H7 (cell line): ENCODE measurements around the gene SMIM44. TPM values are rescaled to one million over a fixed set of nuclear protein-coding genes. Genes with fewer than 3 reads are reported as not detected.
A peak's percentile ranks its signal among the peaks of the same experiment; 100 is the strongest.
"Not testable (repeated sequence)": the region's sequence is repeated elsewhere in the genome, so short reads cannot be mapped to it uniquely, and the experiment has no call there.

Experiments
- DNase-seq: peaks from one replicate; pipeline ENCODE4 v3.0.0; 2012
- H3K27me3 ChIP-seq: 2 replicates; pipeline ENCODE4 v1.6.0; 2011; ENCODE audit warnings: mild to moderate bottlenecking, low read length; ENCODE audit not compliant: control insufficient read depth, insufficient read depth
- H3K36me3 ChIP-seq: replicated peaks from 2 replicates; pipeline ENCODE4 v1.5.1; 2011; ENCODE audit warnings: low read length; ENCODE audit not compliant: control insufficient read depth, insufficient read depth
- H3K4me3 ChIP-seq: 2 replicates; pipeline ENCODE4 v1.5.1; 2011; ENCODE audit warnings: low read depth, mild to moderate bottlenecking, control low read depth, low read length, moderate library complexity; ENCODE audit not compliant: insufficient read depth
- total RNA-seq: library from RNA; depleted of rRNA; stranded (reverse); fragments of >200 nt; shearing (Covaris generic); gene quantifications from 2 replicates; pipeline ENCODE4 v1.2.3, GENCODE V29; 2014

Gene SMIM44
- total RNA-seq, 1 experiment from 2014 or later: not detected

DNA sequence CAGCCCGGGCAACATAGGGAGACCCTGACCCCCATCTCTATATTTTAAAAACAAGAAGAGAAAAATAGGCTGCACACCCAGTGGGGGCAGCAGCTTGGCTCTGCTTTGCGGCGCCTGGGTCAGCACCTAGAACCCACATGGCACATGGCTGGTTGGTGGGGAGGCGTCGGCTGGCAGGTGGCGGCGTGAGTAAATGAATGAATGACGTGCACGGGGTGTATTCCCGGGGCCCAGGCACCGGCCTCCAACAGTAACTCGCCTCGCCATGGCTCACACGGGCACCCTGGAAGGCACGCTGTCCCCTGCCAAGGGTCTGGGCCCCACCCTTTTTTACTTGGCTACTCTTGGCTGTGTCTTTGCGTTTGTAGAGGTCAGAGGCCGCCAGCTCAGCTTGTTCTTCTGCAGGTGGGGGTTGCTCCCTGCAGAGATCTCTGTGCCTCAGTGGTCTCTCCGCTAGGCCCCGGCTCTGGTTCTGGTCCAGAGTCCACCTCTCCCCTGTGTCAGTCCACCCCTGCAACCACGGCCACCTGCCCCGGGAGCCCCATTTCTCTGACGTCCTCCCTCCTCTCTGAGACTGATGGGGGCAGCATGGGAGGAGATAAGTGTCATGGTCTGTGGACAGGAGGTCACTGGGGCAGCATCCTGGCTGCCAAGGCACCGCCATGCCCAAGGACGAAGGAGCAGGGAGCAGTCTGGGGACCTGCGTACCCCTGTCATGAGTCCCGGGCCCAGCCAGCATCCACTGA lies 28.4 kb upstream of the SMIM44 start:
- Histone ChIP-seq H3K27me3 (no peaks in the 10 kb centered on the region), H3K36me3 (peaks cover 3% of the 10 kb centered on the region), H3K4me3 (no peak overlapping the region)
- no peak for DNase-seq

DNA sequence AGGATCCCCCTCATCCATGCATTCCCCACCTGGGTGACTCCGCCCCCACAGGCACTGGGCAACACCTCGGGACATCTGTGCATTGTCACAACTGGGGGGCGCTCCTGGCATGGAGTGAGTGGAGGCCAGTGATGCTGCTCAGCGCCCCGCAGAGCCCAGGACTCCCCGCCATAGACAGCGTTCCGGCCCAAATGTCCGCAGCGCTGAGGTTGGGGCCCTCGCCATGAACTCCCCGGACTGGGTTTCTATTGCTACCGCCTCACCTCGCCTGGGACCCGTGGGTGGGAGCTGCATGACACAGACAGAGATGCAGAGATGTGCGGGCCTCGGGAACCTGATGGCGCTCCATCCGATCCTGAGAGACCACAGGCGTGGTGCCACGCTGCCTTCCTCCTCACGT lies 27.5 kb upstream of the SMIM44 start:
- DNase-seq: no peak
- H3K27me3 ChIP-seq: no peaks in the 10 kb centered on the region
- peaks cover 3% of the 10 kb centered on the region for H3K36me3 ChIP-seq
- no peak overlapping the region for H3K4me3 ChIP-seq

DNA sequence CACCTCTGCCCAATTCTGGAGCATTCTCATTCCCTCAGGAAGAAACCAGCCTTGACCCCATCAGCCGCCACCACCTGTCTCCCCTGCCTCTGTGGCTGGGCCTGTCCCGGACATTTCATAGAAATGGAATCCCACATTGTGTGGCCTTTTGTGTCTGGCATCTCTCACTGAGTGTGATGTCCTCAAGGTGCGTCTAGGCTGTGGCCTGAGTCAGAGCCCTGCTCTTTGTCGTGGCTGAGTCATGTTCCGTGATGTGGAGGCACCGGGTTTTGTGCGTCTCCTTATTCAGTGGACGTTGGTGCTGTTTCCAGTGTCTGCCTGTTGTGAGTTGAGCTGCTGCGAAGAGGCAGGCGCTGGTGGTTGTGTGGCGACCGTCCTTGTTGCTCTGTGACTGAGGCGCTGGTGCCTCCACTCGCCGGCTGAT lies 26.3 kb upstream of the SMIM44 start:
- peaks cover 3% of the 10 kb centered on the region for H3K36me3 ChIP-seq
- DNase-seq: no peak
- no peaks in the 10 kb centered on the region for H3K27me3 ChIP-seq
- no peak overlapping the region for H3K4me3 ChIP-seq

DNA sequence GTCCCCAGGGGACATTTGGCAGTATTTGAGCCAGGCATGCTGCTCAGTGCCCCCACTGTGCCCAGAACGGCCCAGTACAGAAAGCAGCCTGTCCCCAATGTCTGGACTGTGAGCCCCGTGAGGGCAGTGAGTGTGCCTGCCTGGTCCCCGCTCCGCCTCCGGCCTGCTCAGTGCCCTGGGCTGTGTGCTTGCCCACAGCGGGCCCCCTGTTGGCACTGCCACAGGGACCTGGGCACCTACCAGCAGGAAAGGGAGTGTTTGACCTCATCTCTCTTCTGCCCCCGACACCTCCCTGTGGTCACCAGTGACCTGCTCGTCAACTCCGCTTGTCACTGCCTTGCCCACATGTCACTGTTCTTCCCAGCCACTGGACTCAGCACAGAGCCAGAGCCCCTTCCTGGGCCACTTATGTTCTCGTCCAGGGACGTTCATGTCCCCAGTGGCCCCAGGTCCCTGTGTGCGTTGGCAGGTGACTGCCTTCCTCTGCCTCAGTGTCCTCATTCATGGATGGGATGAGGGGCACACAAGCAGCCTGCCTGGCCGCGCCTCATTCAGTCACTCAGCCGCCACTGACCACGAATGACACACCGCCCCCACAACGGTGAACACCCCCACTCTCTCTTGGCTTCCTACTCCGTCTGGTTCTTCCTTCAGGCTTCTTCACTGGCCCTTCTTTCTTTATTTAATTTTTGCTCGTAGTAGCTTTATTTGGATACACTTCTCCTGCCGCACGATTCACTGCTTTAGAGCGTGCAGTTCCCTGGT lies 25.7 kb upstream of the SMIM44 start:
- H3K36me3 ChIP-seq: peaks cover 3% of the 10 kb centered on the region
- no peak for DNase-seq
- no peak overlapping the region for H3K4me3 ChIP-seq
- H3K27me3 ChIP-seq: no peaks in the 10 kb centered on the region

DNA sequence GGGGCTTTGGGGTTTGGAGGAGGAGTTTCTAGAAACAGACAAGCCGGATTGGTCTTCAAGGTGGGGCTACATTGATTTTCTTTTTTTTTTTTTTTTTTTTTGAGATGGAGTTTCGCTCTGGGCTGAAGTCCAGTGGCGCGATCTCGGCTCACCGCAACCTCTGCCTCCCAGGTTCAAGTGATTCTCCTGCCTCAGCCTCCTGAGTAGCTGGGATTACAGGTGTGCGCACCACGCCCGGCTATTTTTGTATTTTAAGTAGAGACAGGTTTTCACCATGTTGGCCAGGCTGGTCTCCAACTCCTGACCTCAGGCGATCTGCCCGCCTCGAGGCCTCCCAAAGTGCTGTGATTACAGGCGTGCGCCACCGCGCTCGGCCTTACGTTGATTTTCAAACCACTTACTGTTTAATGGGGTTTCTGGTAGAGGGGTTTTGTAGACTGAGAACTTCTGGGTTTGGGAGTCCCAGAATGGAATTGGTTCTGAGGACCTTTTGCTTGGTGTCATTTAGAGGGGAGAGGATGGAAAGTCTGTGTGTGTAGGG lies 24.9 kb upstream of the SMIM44 start:
- H3K27me3 ChIP-seq, H3K36me3 ChIP-seq, DNase-seq, H3K4me3 ChIP-seq: not testable (repeated sequence)

DNA sequence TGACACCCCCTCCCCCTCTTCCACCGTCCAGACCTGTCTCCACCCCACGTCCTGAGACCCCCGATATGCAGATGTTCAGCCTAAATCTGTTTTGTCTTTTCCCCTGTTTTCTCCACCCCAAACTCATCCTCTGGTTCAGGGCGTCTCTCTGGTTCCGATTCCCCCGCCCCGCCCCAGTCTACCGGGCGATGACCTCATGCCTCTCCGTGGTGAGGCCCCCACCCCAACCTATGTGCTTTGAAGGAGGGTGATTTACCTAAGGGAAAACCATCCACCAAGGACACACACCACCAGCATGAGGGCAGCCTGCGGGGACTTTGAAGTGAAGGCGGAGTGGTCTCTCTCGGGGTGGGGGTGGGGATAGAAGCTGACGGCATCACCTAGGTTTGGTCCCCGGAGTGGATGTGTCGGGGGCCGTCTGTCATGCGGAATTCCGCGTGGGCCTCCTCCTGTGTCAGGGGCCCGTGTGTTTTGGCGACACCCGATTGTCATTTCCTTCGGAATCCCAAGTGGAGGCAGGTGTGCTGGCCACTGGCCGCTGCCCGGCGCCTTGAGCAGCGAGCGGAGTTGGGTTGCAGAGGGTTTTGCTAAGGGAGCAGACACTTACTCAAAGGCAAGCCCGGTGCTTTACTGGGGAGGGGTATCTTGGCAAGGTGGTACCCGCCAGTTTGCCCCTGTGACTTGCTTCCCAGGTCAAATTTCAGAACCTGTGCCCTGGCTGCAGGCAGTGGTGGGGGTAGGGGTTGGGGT lies 24.3 kb upstream of the SMIM44 start:
- Histone ChIP-seq H3K4me3 (peak overlapping the region; percentile 81), H3K36me3 (peaks cover 3% of the 10 kb centered on the region), H3K27me3 (no peaks in the 10 kb centered on the region)
- DNase-seq: peak; percentile 94

DNA sequence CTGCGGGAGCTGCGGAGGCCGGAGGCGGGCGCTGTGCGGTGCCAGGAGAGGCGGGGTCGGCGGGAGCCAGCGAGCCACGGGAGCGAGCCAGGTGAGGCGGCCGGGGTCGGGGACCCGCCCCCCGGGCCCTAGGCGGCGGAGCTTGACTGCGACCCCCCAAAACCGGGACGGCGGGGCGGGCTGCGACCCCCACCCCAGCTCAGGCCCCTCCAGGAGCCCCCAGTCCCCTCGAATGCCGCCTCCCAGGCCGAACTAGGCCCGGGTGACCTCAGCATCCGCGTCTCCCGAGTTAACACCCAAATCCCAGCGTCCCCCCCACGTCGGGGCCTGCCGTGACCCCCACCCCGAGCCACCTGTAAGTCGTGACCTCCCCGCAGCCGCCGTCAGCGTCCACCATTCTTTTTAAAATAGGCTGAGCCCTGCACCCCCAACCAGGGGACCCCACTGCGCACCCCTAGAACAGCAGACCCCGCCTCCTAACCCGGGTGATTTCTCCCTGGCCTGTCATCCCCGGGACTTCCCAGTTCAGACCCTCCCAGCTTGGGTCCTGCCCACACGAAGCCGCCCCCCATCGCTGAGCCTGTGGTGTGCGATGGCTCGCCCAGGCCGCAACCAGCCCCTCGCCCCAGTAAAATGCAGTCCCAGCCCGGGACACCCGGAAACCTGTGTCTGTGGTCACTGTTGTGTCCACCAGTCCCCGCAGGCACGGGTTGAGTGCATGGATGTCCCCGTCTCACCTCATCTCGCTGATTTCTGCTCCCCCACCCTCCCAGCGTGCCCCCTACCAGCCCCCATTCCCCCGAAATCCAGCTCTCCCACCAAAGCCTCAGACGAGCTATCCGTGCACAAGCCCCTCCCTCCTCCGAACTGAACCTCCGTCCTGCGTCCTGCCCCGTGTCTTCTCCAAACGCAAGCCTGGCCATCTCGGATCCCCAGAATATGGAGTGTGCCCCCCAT lies 23.4 kb upstream of the SMIM44 start:
- Histone ChIP-seq H3K36me3 (peaks cover 3% of the 10 kb centered on the region), H3K27me3 (no peaks in the 10 kb centered on the region), H3K4me3 (peak overlapping the region; percentile 81)
- peak; percentile 82 for DNase-seq

DNA sequence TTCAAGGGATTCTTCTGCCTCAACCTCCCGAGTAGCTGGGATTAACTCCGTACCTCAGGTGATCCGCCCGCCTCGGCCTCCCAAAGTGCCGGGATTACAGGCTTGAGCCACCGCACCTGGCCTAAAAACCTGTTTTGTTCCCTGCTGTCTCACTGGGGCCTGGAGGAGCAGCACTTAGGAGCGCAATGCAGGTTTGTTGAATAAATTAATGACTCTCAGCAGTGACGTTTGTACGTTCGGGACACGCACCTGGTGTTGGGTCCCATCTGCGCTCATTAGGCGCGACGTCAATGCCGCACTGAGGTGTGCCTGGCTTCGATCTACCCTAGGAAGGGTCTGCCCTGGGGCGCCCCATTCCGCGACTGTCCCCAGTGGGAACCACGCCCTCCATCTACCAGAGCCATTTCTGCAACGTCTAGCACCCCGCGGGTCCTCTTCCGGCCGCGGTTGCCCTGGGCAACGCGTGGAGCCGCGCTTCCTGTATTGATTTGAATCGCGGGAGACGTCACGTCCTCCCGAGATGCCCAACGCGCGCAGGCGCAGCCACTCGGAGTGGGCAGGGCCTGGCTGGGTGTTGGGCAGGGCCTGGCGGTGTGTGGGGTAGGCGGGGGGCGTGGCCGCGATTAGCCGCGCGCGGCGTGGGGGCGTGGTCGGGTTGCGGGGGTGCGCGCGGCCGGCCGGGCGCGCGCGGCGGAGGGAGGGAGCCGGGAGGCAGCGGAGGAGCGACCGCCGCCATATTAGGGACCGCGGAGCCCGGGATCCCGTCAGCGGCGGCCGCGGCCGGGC lies 22.6 kb upstream of the SMIM44 start, which contains the start of gene FZR1:
Gene FZR1 (plus strand): TSS at position 714 of the 786 bp plus-strand sequence. CDS start 16,679 bp downstream, outside the sequence.
- peak within 1 kb of the TSS; percentile 81 for H3K4me3 ChIP-seq
- peak; percentile 99 for DNase-seq
- H3K27me3 ChIP-seq: no peaks in the 10 kb centered on the region
- peaks cover 3% of the 10 kb centered on the region for H3K36me3 ChIP-seq

DNA sequence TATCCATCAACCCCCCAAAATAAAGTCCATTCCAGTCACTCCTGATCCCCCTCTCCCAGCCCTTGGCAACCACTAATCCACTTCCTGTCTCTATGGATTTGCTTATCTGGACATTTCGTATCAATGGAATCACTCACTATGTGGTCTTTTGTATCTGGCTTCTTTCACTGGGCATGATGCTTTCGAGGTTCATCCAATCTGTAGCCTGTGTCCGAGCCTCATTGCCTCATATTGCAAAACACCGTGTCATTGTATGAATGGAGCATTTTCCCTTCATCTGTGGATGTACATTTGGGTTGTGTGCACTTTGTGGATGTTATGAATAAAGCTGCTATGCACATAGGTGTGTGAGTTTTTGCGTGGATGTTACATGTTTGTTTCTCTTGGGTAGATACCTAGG lies 21.5 kb upstream of the SMIM44 start:
- H3K27me3 ChIP-seq: no peaks in the 10 kb centered on the region
- peaks cover 2% of the 10 kb centered on the region for H3K36me3 ChIP-seq
- no peak overlapping the region for H3K4me3 ChIP-seq
- no peak for DNase-seq

DNA sequence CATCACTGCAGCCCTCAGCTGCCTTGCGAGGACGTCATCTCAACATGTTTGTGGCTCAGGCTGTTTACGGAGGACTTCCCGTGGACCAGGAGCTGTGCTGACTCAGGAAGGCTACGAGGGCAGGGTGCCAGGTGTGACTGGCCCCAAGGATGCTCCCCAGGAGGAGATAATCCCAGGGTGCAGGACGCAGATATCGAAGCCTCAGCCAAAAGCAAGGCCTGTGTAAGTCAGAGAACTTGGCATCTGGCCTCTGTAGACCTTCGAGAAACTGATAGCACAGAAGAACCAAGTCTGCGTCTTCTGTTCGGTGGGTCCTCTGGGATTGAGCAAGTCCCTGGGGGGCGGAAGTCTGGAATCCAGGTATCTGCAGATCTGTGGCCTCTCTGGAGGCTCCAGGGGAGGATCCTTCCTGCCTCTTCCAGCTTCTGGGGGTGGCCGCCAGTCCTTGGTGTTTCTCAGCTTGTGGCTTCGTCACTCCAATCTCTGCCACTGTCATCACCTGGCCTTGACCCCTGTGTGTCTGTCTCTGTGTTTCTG lies 19.9 kb upstream of the SMIM44 start:
- H3K27me3 ChIP-seq: no peaks in the 10 kb centered on the region
- no peaks in the 10 kb centered on the region for H3K36me3 ChIP-seq
- H3K4me3 ChIP-seq: no peak overlapping the region
- no peak for DNase-seq

DNA sequence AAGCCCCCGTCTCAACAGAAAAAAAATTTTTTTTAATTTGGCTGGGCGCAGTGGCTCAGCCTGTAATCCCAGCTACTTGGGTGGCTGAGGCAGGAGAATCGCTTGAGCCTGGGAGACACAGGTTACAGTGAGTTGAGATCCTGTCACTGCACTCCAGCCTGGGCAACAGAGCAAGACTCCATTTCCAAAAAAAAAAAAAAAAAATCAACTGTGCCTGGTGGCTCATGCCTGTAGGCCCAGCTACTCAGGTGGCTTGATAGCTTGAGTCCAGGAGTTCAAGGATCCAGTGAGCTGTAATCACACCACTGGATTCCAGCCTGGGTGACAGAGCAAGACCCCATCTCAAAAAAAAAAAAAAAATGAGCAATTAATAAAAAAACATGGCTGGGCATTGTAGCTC lies 18.5 kb upstream of the SMIM44 start:
- Histone ChIP-seq H3K27me3 (no peaks in the 10 kb centered on the region), H3K36me3 (peaks cover under 1% of the 10 kb centered on the region; the same call in 1 of the 2 replicates), H3K4me3 (no peak overlapping the region)
- DNase-seq: no peak

DNA sequence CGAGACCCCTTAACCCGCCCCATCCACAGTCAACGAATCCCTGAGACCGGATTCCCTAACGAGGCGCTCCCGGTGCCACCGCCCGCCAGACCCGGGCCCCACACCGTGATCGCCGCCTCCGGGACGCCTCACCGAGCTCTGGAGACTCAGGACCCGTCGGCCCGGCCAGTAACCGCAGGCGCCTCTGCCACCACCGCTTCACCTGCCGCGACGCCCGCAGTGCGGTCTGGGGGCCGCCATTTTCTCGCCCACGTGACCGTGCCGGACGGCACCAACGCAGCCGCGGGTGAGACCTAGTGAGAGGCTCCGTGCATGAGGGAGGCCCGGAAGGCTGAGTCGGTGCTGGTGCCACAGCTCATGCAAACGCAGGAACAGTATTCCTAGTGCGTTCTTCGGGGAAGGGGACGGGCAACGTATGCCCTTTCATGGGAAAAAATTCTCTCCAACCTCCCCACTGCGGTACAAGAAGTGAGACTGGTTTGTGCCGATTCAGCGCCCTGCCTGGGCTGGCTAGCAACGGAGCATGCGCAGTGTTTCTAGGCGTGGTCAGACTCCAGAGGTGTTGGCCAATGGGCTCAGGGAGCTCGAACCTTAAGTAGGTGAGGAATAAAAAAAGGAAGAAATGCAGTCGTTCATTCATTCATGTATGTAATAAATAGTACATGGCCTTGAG lies 17.3 kb upstream of the SMIM44 start, which contains the start of gene DOHH:
Gene DOHH (minus strand): TSS at position 246 of the 673 bp plus-strand sequence. CDS start 3,860 bp downstream, outside the sequence.
- peak; percentile 98 for DNase-seq
- H3K27me3 ChIP-seq: no peaks in the 10 kb centered on the region
- H3K36me3 ChIP-seq: peaks cover 5% of the 10 kb centered on the region
- H3K4me3 ChIP-seq: peak within 1 kb of the TSS; percentile 94
